Heart right ventricle (tissue), 16 donors: ENCODE data around the gene SCGB1A1. TPM values are rescaled to one million over a fixed set of nuclear protein-coding genes. Genes with fewer than 3 reads are reported as not detected.

ENCODE experiments used
- ATAC-seq, 8 donors: fragments of 200-7000 bp; cut with Tn5 transposase; one replicate each; pipeline ENCODE4 v1.9.1; 2020; ENCODE audit warnings: mild to moderate bottlenecking in 8 of 8, moderate library complexity in 8 of 8, moderate number of reproducible peaks in 1 of 8
- DNase-seq, 2 donors: peaks; one replicate each; pipeline ENCODE4 v3.0.0-alpha.2; 2020
- H3K27ac ChIP-seq, 10 donors: fragments of 200-600 bp; sonication (generic) in 2 of 10; one replicate each; pipeline versions ENCODE4 v1.5.0 to v1.8.0; 2020 to 2022; ENCODE audit warnings: mild to moderate bottlenecking in 3 of 10
- H3K27me3 ChIP-seq, 7 donors: fragments of 200-600 bp; one replicate each; pipeline ENCODE4 v1.8.0; 2021 to 2022; ENCODE audit warnings: mild to moderate bottlenecking in 2 of 7
- H3K36me3 ChIP-seq, 9 donors: fragments of 200-600 bp; sonication (generic) in 1 of 9; one replicate each; pipeline versions ENCODE4 v1.5.0 to v1.8.0; 2020 to 2022; ENCODE audit warnings: mild to moderate bottlenecking in 2 of 9
- H3K4me1 ChIP-seq, 9 donors: fragments of 200-600 bp; sonication (generic) in 1 of 9; one replicate each; pipeline versions ENCODE4 v1.5.0 to v1.8.0; 2020 to 2022; ENCODE audit warnings: mild to moderate bottlenecking in 4 of 9
- H3K4me3 ChIP-seq, 10 donors: fragments of 200-600 bp; sonication (generic) in 2 of 10; one replicate each; pipeline versions ENCODE4 v1.5.0 to v1.8.0; 2020 to 2022; ENCODE audit warnings: mild to moderate bottlenecking in 7 of 10, moderate library complexity in 2 of 10
- H3K9me3 ChIP-seq, 11 donors: fragments of 200-600 bp in 10 of 11; sonication (generic) in 2 of 11; one replicate each; pipeline versions ENCODE4 v1.5.0 to v1.8.0; 2013 to 2022; ENCODE audit warnings: mild to moderate bottlenecking in 2 of 11, control low read depth in 1 of 11, moderate library complexity in 1 of 11
- CTCF ChIP-seq, 9 donors: fragments of 200-600 bp; sonication (generic) in 2 of 9; IDR thresholded peaks; one replicate each; pipeline versions ENCODE4 v1.5.0 to v1.8.0; 2021 to 2022; ENCODE audit warnings: antibody characterized with exemption in 9 of 9, mild to moderate bottlenecking in 5 of 9, moderate library complexity in 1 of 9
- WGBS, 2 donors: extraction: QIAGEN DNeasy Blood & Tissue Kit; methylation state at CpG; one replicate each; pipeline ENCODE4 v1.1.7; 2013; ENCODE audit warnings: inconsistent platforms in 1 of 2; 5-methylcytosine and 5-hydroxymethylcytosine counted together
- intact Hi-C, 10 donors: fragments of 100-400 bp; cut with DNase I; formaldehyde crosslinking; loops; one replicate each; pipeline versions ENCODE4 v1.11.1 to v1.14.2; 2022
- polyA plus RNA-seq, 2 donors: library from polyadenylated mRNA; stranded (reverse); fragments of 200-250 nt; gene quantifications; one replicate each; pipeline ENCODE4 v1.2.3, GENCODE V29; 2013
- total RNA-seq, 10 donors: library from RNA; stranded (reverse); fragmentation: NEBNext Ultra II Directional in 3 of 10; extraction: Animal tissue kit (Norgen Biotek cat#: 25700) in 3 of 10; gene quantifications; one replicate each; pipeline versions ENCODE4 v1.2.1 to v1.2.4, GENCODE V29; 2021 to 2023
- donor health status: Arrhythmogenic right ventricular cardiomyopathy.
- donor health status: ischemic (EF 13 %, LVEDD 7.1; RV severe dilation, severe dysfunction).
- donor health status: healthy with polysubstance abuse.
- donor health status: DM: no; HTN: yes; CAD: no.
- donor health status: DM: no; HTN: no; CAD: no.
- donor health status: ischemic (EF 25% LVEDD 6.9; RV normal size, moderate dysfunction).
- donor health status: ischemic (EF 25% LVEDD 5.7; RV mildly dilated, moderate dysfunction).
- donor health status: healthy.
- donor health status: DM: yes; HTN: yes; CAD: no.
- donor health status: Ischemic cardiomyopathy.
- donor health status: ischemic (EF 35%, LVEDD 5.7; RV mildly dilated, moderate dysfunction).
- donor health status: nonischemic (EF 11% LVEDD 7.7; RV severe dilation, severe dysfunction).
- donor health status: DM: yes; HTN: yes; CAD: no.
- donor health status: PGD.
- donor health status: ischemic (EF 29% LVEDD 5.4; RV normal size, mild dysfunction).
- donor health status: nonischemic (EF 23%, LVEDD 6.1; RV moderate dilation, normal function).

SCGB1A1 gene
- total and polyA plus RNA-seq, 12 donors: 0.20 TPM; not detected in 11

- DNase-seq (no peak), ATAC-seq (no peak)
- no peak for TF ChIP-seq CTCF (IDR thresholded peaks at IDR 0.05)
- Histone ChIP-seq H3K4me1 (peaks cover 32 to 59% (median 48%) of the 10 kb centered on the region in 9 donors), H3K27me3 (no peaks in the 10 kb centered on the region), H3K4me3 (no peak overlapping the region), H3K36me3 (no peaks in the 10 kb centered on the region), H3K27ac (peak overlapping the region in 6 of 10 donors; percentile 61 to 86 (median 74)), H3K9me3 (no peaks in the 10 kb centered on the region)
- intact Hi-C loops: loop anchor here in 1 of 10 donors (2.0 kb wide), 1 partner anchor 142 kb away; no protein-coding TSS in a partner anchor
- 78 to 79% methylated on average over 12 of the region's 12 CpGs for WGBS, 2 donors
Measured at GRCh38 chr11:62402960-62403730, 15.7 kb upstream of the SCGB1A1 start.

- WGBS, 2 donors: 98% methylated on average over 6 of the region's 6 CpGs
- intact Hi-C loops: no loop called here
- ATAC-seq (no peak), DNase-seq (no peak)
- Histone ChIP-seq H3K4me3 (no peak overlapping the region), H3K9me3 (no peaks in the 10 kb centered on the region), H3K36me3 (no peaks in the 10 kb centered on the region), H3K27me3 (no peaks in the 10 kb centered on the region), H3K27ac (no peak overlapping the region), H3K4me1 (peaks cover 24 to 46% (median 36%) of the 10 kb centered on the region in 9 donors)
- no peak for TF ChIP-seq CTCF (IDR thresholded peaks at IDR 0.05)
Measured at GRCh38 chr11:62404435-62404834, 14.4 kb upstream of the SCGB1A1 start.

- TF ChIP-seq CTCF (IDR thresholded peaks at IDR 0.05): no peak
- intact Hi-C loops: no loop called here
- H3K27ac ChIP-seq: no peak overlapping the region
- peaks cover 20 to 42% (median 31%) of the 10 kb centered on the region in 9 donors for H3K4me1 ChIP-seq
- no peaks in the 10 kb centered on the region for H3K27me3 ChIP-seq
- 77 to 87% methylated on average over 5 of the region's 5 CpGs for WGBS, 2 donors
- no peak overlapping the region for H3K4me3 ChIP-seq
- ATAC-seq: no peak
- H3K36me3 ChIP-seq: no peaks in the 10 kb centered on the region
- no peaks in the 10 kb centered on the region for H3K9me3 ChIP-seq
- DNase-seq: no peak
Measured at GRCh38 chr11:62404901-62405300, 13.9 kb upstream of the SCGB1A1 start.

GRCh38 chr11:62406034-62406433 is 12.8 kb upstream of the SCGB1A1 start:
- 58 to 72% methylated on average over 4 of the region's 4 CpGs for WGBS, 2 donors
- ATAC-seq (no peak), DNase-seq (no peak)
- no peaks in the 10 kb centered on the region for H3K36me3 ChIP-seq
- intact Hi-C loops: no loop called here
- H3K27me3 ChIP-seq: no peaks in the 10 kb centered on the region
- no peaks in the 10 kb centered on the region for H3K9me3 ChIP-seq
- H3K4me1 ChIP-seq: peaks cover 10 to 30% (median 21%) of the 10 kb centered on the region in 9 donors
- TF ChIP-seq CTCF (IDR thresholded peaks at IDR 0.05): no peak
- no peak overlapping the region for H3K4me3 ChIP-seq
- H3K27ac ChIP-seq: peak overlapping the region in 1 of 10 donors; percentile 5
